Upper lobe of left lung (tissue), 4 donors: Measurements from ENCODE around the gene CCDC33.

Experiments used
- EP300 ChIP-seq, 4 donors: sonication (generic); formaldehyde crosslinking; IDR thresholded peaks; one replicate each; pipeline ENCODE4 v1.5.1; 2017; ENCODE audit warnings: antibody characterized with exemption in 4 of 4, control low read depth in 2 of 4
- POLR2A ChIP-seq, 4 donors: fragments of 450-650 bp; IDR thresholded peaks; one replicate each; pipeline ENCODE4 v1.5.1; 2016 to 2017; ENCODE audit warnings: antibody characterized with exemption in 4 of 4, mild to moderate bottlenecking in 2 of 4
- POLR2AphosphoS5 ChIP-seq, 2 donors: sonication (generic); formaldehyde crosslinking; IDR thresholded peaks; one replicate each; pipeline ENCODE4 v1.5.1; 2017; ENCODE audit warnings: antibody characterized with exemption in 2 of 2
- TF ChIP-seq, protein P1 (sequence below), 6 experiments: fragments of 450-650 bp in 4 of 6; fragments of 200-600 bp in 2 of 6; sonication (generic) in 2 of 6; IDR thresholded peaks; one replicate each; pipeline ENCODE4 v1.5.1; 2016 to 2019; ENCODE audit warnings: antibody characterized with exemption in 6 of 6

DNA sequence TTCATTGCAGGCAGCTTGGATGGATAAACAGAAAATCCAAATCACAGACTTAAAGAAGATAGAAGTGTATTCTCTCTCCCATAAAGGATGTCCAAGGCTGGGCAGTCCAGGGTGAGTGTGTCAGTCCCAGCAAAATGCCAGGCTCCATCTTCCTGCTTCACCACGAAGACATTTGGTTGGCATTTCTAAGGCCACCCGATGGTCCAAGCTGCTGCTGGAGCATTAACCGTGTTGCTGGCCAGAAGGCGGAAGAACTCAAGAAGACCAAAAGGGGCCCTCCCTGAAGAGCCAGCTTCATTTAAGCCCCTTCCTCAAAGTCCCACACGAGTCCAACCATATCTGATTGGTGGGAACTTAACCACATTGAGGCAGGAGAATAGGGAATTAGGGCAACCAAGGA, 134.3 kb downstream of the CCDC33 start:
- TF ChIP-seq EP300 (IDR thresholded peaks at IDR 0.05) (no peak), POLR2A (IDR thresholded peaks at IDR 0.05) (no peak), POLR2AphosphoS5 (IDR thresholded peaks at IDR 0.05) (no peak)
- TF ChIP-seq, protein P1, sequence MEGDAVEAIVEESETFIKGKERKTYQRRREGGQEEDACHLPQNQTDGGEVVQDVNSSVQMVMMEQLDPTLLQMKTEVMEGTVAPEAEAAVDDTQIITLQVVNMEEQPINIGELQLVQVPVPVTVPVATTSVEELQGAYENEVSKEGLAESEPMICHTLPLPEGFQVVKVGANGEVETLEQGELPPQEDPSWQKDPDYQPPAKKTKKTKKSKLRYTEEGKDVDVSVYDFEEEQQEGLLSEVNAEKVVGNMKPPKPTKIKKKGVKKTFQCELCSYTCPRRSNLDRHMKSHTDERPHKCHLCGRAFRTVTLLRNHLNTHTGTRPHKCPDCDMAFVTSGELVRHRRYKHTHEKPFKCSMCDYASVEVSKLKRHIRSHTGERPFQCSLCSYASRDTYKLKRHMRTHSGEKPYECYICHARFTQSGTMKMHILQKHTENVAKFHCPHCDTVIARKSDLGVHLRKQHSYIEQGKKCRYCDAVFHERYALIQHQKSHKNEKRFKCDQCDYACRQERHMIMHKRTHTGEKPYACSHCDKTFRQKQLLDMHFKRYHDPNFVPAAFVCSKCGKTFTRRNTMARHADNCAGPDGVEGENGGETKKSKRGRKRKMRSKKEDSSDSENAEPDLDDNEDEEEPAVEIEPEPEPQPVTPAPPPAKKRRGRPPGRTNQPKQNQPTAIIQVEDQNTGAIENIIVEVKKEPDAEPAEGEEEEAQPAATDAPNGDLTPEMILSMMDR (IDR thresholded peaks at IDR 0.05): no peak
